Measurements from ENCODE around the gene SNX19.
A peak's percentile ranks its signal among the peaks of the same experiment; 100 is the strongest.

Gene SNX19

DNA sequence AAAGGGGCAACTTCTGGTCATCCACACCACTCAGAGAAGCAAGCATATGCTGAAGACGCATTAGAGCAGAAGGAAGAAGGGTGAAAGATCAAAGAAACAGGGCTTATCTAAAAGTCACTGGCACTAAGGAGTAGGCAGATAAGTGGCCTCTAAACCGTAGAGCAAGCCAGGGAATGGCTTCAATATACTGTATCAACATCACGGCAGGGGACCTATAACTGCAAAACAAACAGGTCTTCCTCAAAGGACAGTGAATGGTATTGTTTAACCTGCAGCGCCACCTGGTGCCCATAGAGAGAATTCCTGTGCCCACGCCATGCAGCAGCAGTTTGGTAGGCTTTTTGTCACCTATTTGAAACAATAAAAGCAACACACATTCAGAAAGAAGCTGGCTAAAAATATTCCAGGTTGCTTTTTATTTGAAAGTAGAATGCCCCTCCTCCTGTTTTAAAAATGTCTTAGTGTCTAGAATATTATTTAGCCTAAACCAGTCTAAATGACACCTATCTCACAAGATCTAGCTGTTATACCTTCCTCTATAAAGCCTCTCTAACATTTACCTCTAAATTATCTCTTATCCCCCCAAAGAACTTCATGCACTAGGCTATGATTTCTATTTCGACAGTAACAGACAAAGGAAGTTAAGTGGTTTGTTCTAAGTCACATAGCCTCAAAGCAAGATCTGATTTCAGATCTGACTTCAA is 21.8 kb downstream of the SNX19 start:
- H3K9ac ChIP-seq (ENCODE audit: low read length) = no peak overlapping the region
- H4K20me1 ChIP-seq (ENCODE audit: insufficient read depth, low read length) = no peaks in the 10 kb centered on the region
- no peaks in the 10 kb centered on the region for H3K9me3 ChIP-seq (ENCODE audit: insufficient read depth, low read length)
- H3K79me2 ChIP-seq (ENCODE audit: low read length) = no peaks in the 10 kb centered on the region
- H2AFZ ChIP-seq (ENCODE audit: low read depth, low read length) = no peak overlapping the region
- H3K4me3 ChIP-seq (ENCODE audit: low read length) = no peak overlapping the region
- no peak for TF ChIP-seq EZH2phosphoT487 (IDR thresholded peaks at IDR 0.05; ENCODE audit: low read depth)
- TF ChIP-seq, protein P1, sequence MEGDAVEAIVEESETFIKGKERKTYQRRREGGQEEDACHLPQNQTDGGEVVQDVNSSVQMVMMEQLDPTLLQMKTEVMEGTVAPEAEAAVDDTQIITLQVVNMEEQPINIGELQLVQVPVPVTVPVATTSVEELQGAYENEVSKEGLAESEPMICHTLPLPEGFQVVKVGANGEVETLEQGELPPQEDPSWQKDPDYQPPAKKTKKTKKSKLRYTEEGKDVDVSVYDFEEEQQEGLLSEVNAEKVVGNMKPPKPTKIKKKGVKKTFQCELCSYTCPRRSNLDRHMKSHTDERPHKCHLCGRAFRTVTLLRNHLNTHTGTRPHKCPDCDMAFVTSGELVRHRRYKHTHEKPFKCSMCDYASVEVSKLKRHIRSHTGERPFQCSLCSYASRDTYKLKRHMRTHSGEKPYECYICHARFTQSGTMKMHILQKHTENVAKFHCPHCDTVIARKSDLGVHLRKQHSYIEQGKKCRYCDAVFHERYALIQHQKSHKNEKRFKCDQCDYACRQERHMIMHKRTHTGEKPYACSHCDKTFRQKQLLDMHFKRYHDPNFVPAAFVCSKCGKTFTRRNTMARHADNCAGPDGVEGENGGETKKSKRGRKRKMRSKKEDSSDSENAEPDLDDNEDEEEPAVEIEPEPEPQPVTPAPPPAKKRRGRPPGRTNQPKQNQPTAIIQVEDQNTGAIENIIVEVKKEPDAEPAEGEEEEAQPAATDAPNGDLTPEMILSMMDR (IDR thresholded peaks at IDR 0.05; ENCODE audit: low read depth, low read length) = peak; percentile 84
- H3K36me3 ChIP-seq (replicated peaks; ENCODE audit: low read depth, low read length) = peaks cover 28% of the 10 kb centered on the region
- no peaks in the 10 kb centered on the region for H3K27me3 ChIP-seq (ENCODE audit: low read depth, low read length)
- H3K4me2 ChIP-seq (ENCODE audit: low read length) = no peak overlapping the region
- H3K4me1 ChIP-seq (ENCODE audit: low read length) = no peaks in the 10 kb centered on the region
- H3K27ac ChIP-seq (ENCODE audit: low read length) = no peak overlapping the region

DNA sequence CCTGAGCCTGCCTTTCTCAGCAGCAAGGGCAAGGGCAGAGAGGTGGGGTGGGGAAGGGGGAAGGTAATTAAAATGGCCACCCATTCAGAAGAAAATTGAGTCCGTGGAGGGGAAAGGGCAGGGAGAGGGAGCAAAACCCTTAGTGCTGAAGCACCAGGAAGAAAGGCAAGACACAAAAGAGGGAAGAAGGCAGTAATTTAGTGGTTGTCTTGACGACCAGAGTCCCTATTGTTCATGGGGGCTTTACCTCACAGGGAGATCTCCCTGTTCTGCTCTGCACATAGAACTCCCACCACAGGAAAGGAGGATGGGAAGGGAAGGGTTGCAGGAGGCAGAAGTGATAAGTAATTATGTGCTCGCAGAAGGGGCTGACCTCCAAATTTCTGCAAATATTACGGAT is 23.4 kb downstream of the SNX19 start:
- Histone ChIP-seq H3K36me3 (replicated peaks; ENCODE audit: low read depth, low read length) (peaks cover 17% of the 10 kb centered on the region), H4K20me1 (ENCODE audit: insufficient read depth, low read length) (no peaks in the 10 kb centered on the region), H3K27me3 (ENCODE audit: low read depth, low read length) (no peaks in the 10 kb centered on the region), H3K4me3 (ENCODE audit: low read length) (no peak overlapping the region), H2AFZ (ENCODE audit: low read depth, low read length) (no peak overlapping the region), H3K9ac (ENCODE audit: low read length) (no peak overlapping the region), H3K4me2 (ENCODE audit: low read length) (no peak overlapping the region), H3K4me1 (ENCODE audit: low read length) (no peaks in the 10 kb centered on the region), H3K79me2 (ENCODE audit: low read length) (no peaks in the 10 kb centered on the region), H3K9me3 (ENCODE audit: insufficient read depth, low read length) (no peaks in the 10 kb centered on the region), H3K27ac (ENCODE audit: low read length) (no peak overlapping the region)
- no peak for TF ChIP-seq EZH2phosphoT487 (IDR thresholded peaks at IDR 0.05; ENCODE audit: low read depth)
- TF ChIP-seq, protein P1 (IDR thresholded peaks at IDR 0.05; ENCODE audit: low read depth, low read length) = no peak

DNA sequence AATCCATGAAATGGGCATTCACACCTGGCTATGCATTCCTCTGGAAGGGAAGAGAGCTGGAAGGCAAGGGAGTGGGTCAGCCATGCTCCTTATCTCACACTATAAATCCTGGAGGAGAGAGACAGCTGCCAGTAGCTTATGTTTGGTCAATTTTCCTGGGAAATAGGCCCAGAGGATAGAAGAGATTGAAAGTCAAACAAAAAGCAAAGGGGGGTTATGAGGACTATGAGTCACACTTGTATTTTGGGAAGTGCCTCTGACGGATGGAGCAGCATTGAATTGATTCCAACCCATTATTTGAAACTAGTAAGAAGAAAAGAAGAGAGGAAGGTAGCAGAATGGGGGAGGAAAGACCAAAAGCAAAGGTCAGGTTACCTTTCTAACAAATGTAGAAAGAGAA is 25.0 kb downstream of the SNX19 start:
- Histone ChIP-seq H3K79me2 (ENCODE audit: low read length) (no peaks in the 10 kb centered on the region), H3K4me2 (ENCODE audit: low read length) (no peak overlapping the region), H3K9ac (ENCODE audit: low read length) (no peak overlapping the region), H3K4me3 (ENCODE audit: low read length) (no peak overlapping the region), H3K27me3 (ENCODE audit: low read depth, low read length) (no peaks in the 10 kb centered on the region), H3K36me3 (replicated peaks; ENCODE audit: low read depth, low read length) (peaks cover 17% of the 10 kb centered on the region), H4K20me1 (ENCODE audit: insufficient read depth, low read length) (no peaks in the 10 kb centered on the region), H3K4me1 (ENCODE audit: low read length) (no peaks in the 10 kb centered on the region), H3K9me3 (ENCODE audit: insufficient read depth, low read length) (no peaks in the 10 kb centered on the region), H2AFZ (ENCODE audit: low read depth, low read length) (no peak overlapping the region), H3K27ac (ENCODE audit: low read length) (no peak overlapping the region)
- TF ChIP-seq, protein P1 (IDR thresholded peaks at IDR 0.05; ENCODE audit: low read depth, low read length) = no peak
- TF ChIP-seq EZH2phosphoT487 (IDR thresholded peaks at IDR 0.05; ENCODE audit: low read depth) = no peak

DNA sequence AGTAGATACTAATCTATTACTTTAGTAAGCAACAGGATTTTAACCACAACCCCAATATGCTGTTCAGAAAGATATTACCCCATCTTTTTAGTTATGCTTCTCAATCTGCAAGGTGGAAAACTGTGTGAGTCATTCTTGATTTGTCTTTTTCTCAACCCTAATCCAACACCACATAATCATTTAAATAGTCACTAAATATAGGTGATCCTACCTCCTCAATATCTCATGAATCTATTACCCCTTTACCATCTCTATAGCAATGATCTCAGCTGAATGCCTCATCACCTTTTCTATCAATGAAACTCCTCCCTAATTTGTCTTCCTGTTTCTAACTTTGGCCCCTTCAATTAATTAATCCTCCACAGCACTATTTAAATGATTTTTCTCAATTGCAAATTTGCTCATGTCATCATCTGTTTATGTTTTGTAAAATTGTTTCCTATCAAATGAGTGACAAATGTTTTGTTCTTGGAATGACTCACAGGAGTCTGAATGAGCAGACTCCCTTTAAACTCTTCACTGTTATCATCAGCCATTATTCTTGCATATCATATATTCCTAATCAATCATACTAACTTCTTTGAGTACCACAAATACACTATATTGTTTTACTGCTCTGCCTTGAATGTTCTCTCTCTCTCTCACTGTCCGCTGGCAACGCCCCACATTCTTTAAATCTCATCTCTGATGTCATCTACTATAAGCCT is 26.1 kb downstream of the SNX19 start:
- no peaks in the 10 kb centered on the region for H3K27me3 ChIP-seq (ENCODE audit: low read depth, low read length)
- H3K9me3 ChIP-seq (ENCODE audit: insufficient read depth, low read length) = no peaks in the 10 kb centered on the region
- H3K36me3 ChIP-seq (replicated peaks; ENCODE audit: low read depth, low read length) = peaks cover 16% of the 10 kb centered on the region
- no peaks in the 10 kb centered on the region for H3K79me2 ChIP-seq (ENCODE audit: low read length)
- TF ChIP-seq, protein P1 (IDR thresholded peaks at IDR 0.05; ENCODE audit: low read depth, low read length) = no peak
- no peak for TF ChIP-seq EZH2phosphoT487 (IDR thresholded peaks at IDR 0.05; ENCODE audit: low read depth)
- no peak overlapping the region for H3K4me2 ChIP-seq (ENCODE audit: low read length)
- no peak overlapping the region for H2AFZ ChIP-seq (ENCODE audit: low read depth, low read length)
- no peak overlapping the region for H3K4me3 ChIP-seq (ENCODE audit: low read length)
- H4K20me1 ChIP-seq (ENCODE audit: insufficient read depth, low read length) = no peaks in the 10 kb centered on the region
- H3K4me1 ChIP-seq (ENCODE audit: low read length) = no peaks in the 10 kb centered on the region
- no peak overlapping the region for H3K9ac ChIP-seq (ENCODE audit: low read length)
- no peak overlapping the region for H3K27ac ChIP-seq (ENCODE audit: low read length)

Measured in OCI-LY3 (cell line).